Natural killer cell treated with Interleukin-12 subunit alpha and Interleukin-12 subunit beta and Interleukin-15 and Interleukin-18, amount 100 ng/mL, for 72 hours (primary cell): ENCODE results near the gene USP47. TPM values are rescaled to one million over a fixed set of nuclear protein-coding genes. Genes with fewer than 3 reads are reported as not detected.

Source experiments
- ATAC-seq, 2 donors: fragments of 150-1000 bp; cut with Tn5 transposase in 1 of 2; sonication (Bioruptor Pico), chemical (Tn5 transposase) in 1 of 2; 2 replicates each; pipeline ENCODE4 v1.10.0; 2021
- DNase-seq: peaks from one replicate; pipeline ENCODE4 v3.0.0; 2022; ENCODE audit warnings: low spot score
- H3K27ac Mint-ChIP-seq, 2 donors: 1 replicate in 1 of 2; 2 replicates in 1 of 2; pipeline ENCODE4 v1.8.0; 2022; ENCODE audit warnings: mixed read lengths in 2 of 2, mild to moderate bottlenecking in 1 of 2, moderate library complexity in 1 of 2
- H3K27me3 Mint-ChIP-seq, 2 donors: 1 replicate in 1 of 2; 2 replicates in 1 of 2; pipeline ENCODE4 v1.8.0; 2022; ENCODE audit warnings: mixed read lengths in 2 of 2
- H3K36me3 Mint-ChIP-seq: one replicate; pipeline ENCODE4 v1.8.0; 2022; ENCODE audit warnings: mixed read lengths
- H3K4me1 Mint-ChIP-seq, 2 donors: 1 replicate in 1 of 2; 2 replicates in 1 of 2; pipeline ENCODE4 v1.8.0; 2022; ENCODE audit warnings: low read depth in 2 of 2, mixed read lengths in 2 of 2, mild to moderate bottlenecking in 1 of 2
- H3K4me3 Mint-ChIP-seq: one replicate; pipeline ENCODE4 v1.8.0; 2022; ENCODE audit warnings: mixed read lengths
- H3K9me3 Mint-ChIP-seq: 2 replicates; pipeline ENCODE4 v1.8.0; 2022; ENCODE audit warnings: mixed read lengths
- total RNA-seq, 2 donors: library from RNA; stranded (reverse); gene quantifications; one replicate each; pipeline ENCODE4 v1.2.3, GENCODE V29; 2022

The USP47 gene, protein sequence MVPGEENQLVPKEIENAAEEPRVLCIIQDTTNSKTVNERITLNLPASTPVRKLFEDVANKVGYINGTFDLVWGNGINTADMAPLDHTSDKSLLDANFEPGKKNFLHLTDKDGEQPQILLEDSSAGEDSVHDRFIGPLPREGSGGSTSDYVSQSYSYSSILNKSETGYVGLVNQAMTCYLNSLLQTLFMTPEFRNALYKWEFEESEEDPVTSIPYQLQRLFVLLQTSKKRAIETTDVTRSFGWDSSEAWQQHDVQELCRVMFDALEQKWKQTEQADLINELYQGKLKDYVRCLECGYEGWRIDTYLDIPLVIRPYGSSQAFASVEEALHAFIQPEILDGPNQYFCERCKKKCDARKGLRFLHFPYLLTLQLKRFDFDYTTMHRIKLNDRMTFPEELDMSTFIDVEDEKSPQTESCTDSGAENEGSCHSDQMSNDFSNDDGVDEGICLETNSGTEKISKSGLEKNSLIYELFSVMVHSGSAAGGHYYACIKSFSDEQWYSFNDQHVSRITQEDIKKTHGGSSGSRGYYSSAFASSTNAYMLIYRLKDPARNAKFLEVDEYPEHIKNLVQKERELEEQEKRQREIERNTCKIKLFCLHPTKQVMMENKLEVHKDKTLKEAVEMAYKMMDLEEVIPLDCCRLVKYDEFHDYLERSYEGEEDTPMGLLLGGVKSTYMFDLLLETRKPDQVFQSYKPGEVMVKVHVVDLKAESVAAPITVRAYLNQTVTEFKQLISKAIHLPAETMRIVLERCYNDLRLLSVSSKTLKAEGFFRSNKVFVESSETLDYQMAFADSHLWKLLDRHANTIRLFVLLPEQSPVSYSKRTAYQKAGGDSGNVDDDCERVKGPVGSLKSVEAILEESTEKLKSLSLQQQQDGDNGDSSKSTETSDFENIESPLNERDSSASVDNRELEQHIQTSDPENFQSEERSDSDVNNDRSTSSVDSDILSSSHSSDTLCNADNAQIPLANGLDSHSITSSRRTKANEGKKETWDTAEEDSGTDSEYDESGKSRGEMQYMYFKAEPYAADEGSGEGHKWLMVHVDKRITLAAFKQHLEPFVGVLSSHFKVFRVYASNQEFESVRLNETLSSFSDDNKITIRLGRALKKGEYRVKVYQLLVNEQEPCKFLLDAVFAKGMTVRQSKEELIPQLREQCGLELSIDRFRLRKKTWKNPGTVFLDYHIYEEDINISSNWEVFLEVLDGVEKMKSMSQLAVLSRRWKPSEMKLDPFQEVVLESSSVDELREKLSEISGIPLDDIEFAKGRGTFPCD (N-terminal part only)
- 10 to 100 TPM; 61.7 to 61.8 TPM for total RNA-seq

DNA sequence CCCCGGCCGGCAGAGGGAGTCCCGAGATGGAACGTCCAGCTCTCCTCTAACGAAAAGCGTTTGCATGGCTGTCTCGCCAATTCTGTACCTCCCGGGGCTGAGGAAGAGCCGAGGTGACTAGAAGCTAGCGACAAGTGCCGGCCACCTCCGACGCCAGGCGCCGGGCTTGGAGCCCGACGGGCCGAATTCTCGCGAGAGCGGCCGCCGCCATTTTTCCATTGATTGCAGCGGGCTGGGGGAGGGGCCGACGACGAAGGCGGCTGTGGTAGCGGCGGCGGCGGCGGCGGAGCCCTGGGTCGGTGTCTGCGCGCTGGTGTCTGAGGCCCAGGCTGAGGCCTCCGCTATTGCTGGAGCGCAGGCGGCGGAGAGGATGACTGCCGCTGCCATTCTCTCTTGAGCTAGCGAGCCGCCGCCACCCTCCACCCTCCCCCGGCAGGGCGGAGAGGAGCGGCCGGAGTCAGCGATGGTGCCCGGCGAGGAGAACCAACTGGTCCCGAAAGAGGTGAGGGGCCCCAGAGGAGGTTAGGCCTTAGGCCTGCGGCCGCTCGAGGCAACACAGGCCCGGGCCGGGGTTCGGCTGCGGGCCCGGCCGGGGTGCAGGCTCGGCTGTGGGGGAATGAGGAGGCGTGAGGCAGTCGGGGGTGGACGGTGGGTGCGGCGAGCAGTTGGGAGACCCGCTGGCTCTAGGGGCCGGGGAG lies at the start of gene USP47:
TSS of gene USP47 (plus strand) at position 250 of the 698 bp plus-strand sequence. CDS start at position 464, 214 bp downstream.
- H3K27me3 Mint-ChIP-seq: peaks cover 6 to 13% of the 10 kb centered on the region in 2 donors
- no peak within 1 kb of the TSS for H3K4me3 Mint-ChIP-seq
- H3K4me1 Mint-ChIP-seq: peaks cover 1 to 17% of the 10 kb centered on the region in 2 donors
- H3K27ac Mint-ChIP-seq: no peak within 1 kb of the TSS
- peak; percentile 89 to 93 for ATAC-seq
- no peaks in the 10 kb centered on the region for H3K36me3 Mint-ChIP-seq
- H3K9me3 Mint-ChIP-seq: no peaks in the 10 kb centered on the region
- peak; percentile 93 for DNase-seq

DNA sequence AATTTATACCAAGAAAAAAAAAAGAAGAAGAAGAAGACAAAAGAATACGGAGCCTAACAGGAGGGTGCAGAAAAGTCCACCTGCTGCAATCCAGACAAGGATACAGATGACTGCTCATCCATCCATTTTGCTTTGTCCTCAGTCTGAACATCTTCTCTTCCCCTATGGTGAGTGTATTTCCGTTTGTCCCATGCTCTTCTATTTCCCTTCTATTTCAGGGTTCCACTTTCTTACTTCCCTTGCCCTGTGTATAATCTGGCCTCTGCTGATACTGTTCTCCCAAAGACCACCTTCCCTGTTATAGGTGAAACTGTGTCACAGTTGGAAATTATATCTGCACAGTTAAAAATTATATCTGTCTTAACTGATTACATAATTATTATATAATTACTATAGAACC lies 48.7 kb upstream of the USP47 start:
- no peak overlapping the region for H3K4me3 Mint-ChIP-seq
- no peaks in the 10 kb centered on the region for H3K36me3 Mint-ChIP-seq
- H3K4me1 Mint-ChIP-seq: no peaks in the 10 kb centered on the region
- H3K27ac Mint-ChIP-seq: no peak overlapping the region
- DNase-seq: no peak
- no peak for ATAC-seq
- peaks cover 26 to 28% of the 10 kb centered on the region in 2 donors for H3K27me3 Mint-ChIP-seq
- H3K9me3 Mint-ChIP-seq: no peaks in the 10 kb centered on the region

DNA sequence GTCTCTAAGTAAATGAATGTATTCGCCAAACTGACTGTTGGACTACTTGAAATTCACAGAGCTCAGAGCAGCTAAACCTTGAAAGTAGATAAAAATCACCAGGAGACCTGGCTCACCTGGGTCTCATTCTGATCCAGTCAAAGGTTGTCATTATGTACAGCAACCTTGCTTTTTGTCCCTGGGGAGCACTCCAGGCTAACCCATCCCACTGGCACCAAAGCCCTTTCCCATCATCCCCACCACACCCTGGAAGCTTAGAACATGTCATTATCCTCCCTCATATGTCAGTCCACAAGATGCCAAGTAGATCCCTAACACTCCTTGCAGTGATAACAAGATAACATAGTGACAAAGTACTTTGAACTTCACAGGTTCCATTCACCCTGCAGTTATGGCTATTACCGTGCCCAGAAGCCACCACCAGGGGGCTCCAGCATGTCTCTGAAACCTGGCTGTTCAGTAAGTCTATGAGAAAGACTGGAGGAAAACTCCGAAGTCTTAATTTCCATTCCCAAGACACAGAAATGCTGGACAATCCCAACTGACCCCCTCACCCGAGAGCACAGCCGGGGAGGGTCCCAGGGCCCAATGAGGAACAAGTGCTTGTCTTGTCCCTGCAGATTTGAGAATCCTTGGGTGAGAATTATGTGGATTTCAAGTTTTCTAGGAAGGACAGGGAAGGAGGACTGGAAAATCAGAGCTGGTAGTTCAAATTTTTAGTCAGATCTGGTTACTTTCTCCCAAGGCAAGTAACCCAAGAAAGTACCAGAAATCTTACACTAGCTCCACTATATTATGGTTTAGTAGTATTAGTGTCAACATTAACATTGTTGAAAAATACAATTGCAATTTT lies 43.0 kb upstream of the USP47 start:
- DNase-seq: peak; percentile 69
- peak; percentile 72 to 82 for ATAC-seq
- Mint-ChIP-seq H3K4me3 (no peak overlapping the region), H3K27me3 (peaks cover 24 to 25% of the 10 kb centered on the region in 2 donors), H3K9me3 (no peaks in the 10 kb centered on the region), H3K4me1 (no peaks in the 10 kb centered on the region), H3K36me3 (no peaks in the 10 kb centered on the region), H3K27ac (no peak overlapping the region)

DNA sequence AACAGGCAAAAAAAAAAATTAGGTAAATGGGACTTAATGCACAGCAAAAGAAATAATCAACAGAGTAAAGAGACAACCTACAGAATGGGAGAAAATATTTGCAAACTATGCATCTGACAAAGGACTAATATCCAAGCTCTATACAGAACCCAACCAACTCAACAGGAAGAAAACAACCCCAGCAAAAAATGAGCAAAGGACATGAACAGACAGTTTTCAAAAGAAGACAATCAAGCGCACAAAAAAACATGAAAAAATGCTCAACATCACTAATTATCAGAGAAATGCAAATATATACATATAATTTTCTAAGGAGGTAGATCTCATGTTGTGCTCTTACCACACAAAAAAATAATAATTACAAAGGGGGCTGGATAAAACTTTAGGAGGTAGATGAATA lies 36.5 kb upstream of the USP47 start:
- no peak for ATAC-seq
- no peak overlapping the region for H3K4me3 Mint-ChIP-seq

DNA sequence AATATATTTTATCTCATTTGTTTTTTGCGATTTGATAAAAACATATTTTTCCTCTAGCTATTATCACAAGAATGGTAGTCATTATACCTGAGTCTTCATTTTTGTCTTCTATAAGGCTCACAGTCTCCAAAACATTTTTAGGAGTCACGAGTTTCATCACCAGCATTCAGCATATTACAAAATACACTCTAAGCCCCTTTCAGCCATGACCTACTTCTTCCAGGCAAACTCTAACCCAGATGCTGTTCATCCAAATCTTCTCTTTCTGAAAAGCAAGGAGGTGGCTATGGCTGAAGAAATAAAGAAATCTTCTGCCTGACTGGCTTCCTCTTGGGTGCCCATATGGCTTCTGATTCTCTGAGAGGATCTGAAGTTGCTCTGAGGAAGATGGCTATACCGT lies 35.7 kb upstream of the USP47 start:
- Mint-ChIP-seq H3K27me3 (peaks cover 0 to 8% of the 10 kb centered on the region in 2 donors), H3K9me3 (no peaks in the 10 kb centered on the region), H3K4me3 (no peak overlapping the region), H3K4me1 (peaks cover 22 to 27% of the 10 kb centered on the region in 2 donors), H3K27ac (no peak overlapping the region), H3K36me3 (no peaks in the 10 kb centered on the region)
- ATAC-seq (no peak), DNase-seq (no peak)

More for the DNA sequence above, 36.5 kb upstream of the USP47 start:
- no peaks in the 10 kb centered on the region for H3K9me3 Mint-ChIP-seq
- H3K4me1 Mint-ChIP-seq: peaks cover 18 to 19% of the 10 kb centered on the region in 2 donors
- peaks cover 0 to 8% of the 10 kb centered on the region in 2 donors for H3K27me3 Mint-ChIP-seq
- no peaks in the 10 kb centered on the region for H3K36me3 Mint-ChIP-seq
- H3K27ac Mint-ChIP-seq: no peak overlapping the region
- no peak for DNase-seq

DNA sequence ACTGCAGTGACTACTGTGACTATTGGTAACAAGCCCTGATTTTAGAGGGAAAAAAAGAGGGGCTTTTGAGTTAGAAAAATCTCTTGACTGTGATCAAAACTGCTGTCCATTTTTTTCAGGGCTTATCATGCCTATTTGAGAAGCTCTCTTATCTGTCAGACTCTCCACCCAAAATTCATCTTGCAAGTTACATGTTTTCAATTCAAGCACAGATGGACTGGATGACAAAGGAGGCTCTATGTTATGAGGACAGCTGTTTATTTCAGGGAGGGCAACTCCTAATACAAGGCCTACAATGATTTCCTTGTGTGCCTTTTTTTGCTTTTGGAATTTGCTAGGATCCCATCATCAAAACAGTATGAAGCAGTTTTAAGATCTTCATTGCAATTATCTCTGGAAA lies 35.2 kb upstream of the USP47 start:
- Mint-ChIP-seq H3K4me1 (peaks cover 22 to 27% of the 10 kb centered on the region in 2 donors), H3K9me3 (no peaks in the 10 kb centered on the region), H3K36me3 (no peaks in the 10 kb centered on the region), H3K4me3 (no peak overlapping the region), H3K27ac (no peak overlapping the region), H3K27me3 (peaks cover 0 to 8% of the 10 kb centered on the region in 2 donors)
- DNase-seq (no peak), ATAC-seq (no peak)

DNA sequence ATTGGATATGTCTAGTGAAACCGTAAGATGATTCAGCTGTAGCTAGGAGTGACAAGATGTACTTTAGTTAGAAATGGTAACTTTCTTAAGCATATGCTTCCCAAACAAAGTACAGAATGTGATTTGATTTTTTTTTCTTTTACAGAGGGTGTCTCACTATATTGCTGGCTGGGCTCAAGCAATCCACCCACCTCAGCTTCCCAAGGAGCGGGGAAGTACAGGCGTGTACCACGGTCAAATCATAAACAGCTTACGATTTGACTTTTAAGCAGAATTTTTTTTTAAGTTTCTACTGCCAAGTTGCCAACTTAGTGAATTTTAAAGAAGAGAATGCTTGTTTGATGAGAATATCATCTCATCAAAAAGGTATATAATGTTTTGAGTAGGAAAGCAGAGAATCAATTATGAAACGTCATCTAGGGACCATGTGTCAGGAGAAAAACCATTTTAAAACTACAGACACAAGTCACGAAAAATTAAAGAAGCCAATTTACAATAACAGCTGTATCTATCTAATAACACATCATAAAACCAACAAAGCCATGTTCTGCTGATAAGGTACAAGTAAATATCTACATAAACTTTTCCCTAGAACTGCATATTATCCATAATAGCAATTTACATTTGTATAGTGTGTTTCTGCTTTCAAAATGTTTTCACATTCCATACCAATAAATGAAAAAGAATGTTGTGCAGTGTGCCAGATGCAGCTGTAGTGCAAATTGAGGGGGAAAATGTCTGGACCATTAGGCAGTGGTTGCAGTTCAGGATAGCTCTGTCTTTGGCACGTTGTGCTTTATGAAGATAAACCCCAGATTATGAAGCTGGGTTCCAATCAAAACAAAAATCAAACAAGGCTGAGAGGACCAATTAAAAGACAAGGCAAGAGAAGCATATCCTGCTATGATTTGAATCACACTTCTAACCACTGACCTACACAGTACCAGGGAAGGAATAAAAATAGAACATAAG lies 33.7 kb upstream of the USP47 start:
- DNase-seq (no peak), ATAC-seq (no peak)
- Mint-ChIP-seq H3K9me3 (no peaks in the 10 kb centered on the region), H3K4me3 (peak overlapping the region; percentile 40), H3K27ac (peak overlapping the region; percentile 21 to 38), H3K27me3 (peaks cover 0 to 5% of the 10 kb centered on the region in 2 donors), H3K4me1 (peaks cover 22 to 27% of the 10 kb centered on the region in 2 donors), H3K36me3 (no peaks in the 10 kb centered on the region)

DNA sequence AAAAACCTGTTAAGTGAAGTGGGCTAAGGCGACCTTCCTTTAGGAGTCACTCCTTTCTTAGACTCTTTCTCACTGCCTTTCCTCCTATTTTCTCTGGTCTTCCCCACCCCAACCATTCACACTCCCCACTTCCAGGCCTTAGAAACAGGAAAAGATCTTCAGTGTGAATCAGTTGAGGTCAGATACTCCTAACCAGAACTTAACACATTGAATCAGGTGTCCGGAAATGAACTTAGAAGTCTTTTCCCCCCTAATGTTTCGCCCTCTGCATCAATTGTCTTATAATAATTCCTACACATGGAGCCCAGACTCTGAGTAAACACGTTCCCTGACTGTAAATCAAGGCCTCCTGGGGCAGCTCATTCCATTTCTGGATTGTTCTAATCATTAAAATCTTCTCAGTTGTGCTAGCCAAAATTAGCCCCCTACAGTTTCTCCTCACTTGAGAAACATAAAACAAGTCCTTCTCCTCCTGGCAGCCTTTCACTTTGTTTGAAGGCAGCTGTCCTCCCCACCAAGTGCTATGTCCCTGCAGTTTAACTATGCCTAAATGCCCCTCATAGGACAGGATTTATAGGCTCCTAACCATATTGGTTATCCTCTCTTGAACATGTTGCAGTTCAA lies 32.7 kb upstream of the USP47 start:
- ATAC-seq (no peak), DNase-seq (no peak)
- Mint-ChIP-seq H3K27ac (peak overlapping the region; percentile 21 to 38), H3K36me3 (no peaks in the 10 kb centered on the region), H3K4me3 (peak overlapping the region; percentile 40), H3K9me3 (no peaks in the 10 kb centered on the region), H3K27me3 (peaks cover 0 to 3% of the 10 kb centered on the region in 2 donors), H3K4me1 (peaks cover 22 to 27% of the 10 kb centered on the region in 2 donors)

DNA sequence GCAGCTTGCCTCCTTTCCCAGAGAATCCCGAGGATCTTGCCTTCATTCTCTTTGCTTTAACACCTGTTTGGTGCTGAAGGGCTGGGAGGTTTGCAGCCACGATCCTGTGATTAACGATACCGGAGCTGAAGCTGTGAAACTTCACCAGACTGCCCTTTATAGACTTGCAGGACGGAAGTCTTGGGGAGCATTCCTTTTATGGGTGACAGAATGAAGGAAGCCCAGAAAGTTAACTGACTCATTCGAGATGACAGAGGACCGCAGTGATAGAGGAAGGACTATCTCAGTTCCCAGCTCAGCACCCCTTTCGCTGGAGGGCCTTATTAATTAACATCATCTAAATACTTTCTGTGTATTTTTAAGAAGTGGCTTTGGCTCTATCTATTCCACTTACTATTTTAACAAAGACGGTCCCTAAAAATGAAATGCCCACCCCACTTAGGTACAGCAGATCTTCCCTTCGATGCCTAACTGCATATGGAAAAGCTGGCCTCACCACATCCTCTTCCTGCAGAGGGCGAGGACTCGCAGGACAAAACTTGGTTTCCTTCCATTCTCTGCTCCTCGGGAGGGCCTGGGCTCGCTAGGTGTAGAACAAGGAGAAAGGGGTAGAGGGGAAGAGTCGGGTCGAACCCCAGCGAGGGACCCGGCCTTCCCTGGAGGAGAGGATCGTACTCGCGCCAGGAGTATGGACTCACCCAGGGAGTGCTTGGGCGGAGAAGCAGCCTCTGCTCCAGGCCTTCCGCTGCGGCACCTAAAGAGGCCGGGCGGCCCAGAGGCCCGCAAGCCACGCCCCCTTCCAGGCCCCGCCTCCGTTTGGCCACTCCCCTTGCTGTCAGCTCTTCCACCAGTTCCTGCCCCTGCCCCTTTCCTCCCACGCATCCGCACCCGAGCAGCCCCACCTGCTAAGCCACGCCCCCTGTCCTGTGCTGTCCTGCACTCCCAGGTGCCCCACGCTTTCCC lies 30.7 kb upstream of the USP47 start:
- Mint-ChIP-seq H3K36me3 (no peaks in the 10 kb centered on the region), H3K27me3 (no peaks in the 10 kb centered on the region), H3K9me3 (no peaks in the 10 kb centered on the region), H3K4me3 (no peak overlapping the region), H3K27ac (no peak overlapping the region), H3K4me1 (peaks cover 22 to 27% of the 10 kb centered on the region in 2 donors)
- ATAC-seq: no peak
- DNase-seq: no peak

DNA sequence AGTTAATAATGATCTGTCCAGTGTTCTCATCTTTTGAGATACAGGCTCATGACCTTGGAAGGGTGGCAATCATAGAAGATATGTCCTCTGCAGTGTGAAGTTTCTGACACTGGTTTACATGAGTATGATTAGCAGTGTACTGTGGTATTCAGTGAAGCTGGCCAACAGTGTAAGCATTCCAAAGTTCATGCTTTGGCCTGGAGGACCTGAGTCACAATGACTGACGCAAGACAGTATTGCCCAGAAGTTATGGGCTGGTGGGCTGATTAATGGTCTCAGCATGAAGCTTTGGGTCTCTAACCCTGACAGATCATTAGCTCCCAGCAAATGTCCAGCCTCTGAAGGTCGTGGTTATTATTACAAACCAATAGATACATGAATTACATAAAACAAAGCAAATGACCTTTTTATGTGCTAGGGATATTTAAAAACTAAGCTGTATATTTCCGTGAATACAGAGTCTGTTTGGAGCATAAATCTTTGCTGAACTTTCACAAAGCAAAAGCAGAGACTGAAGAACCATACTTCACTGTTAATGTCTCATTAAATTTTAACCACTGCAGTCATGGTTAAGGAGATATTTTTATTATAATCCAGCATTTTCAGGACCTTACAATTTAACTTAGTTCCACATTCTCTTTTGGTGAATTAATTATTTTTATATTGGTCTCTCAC lies 28.3 kb upstream of the USP47 start:
- H3K4me1 Mint-ChIP-seq: peaks cover 19 to 23% of the 10 kb centered on the region in 2 donors
- H3K27me3 Mint-ChIP-seq: peaks cover 0 to 4% of the 10 kb centered on the region in 2 donors
- H3K4me3 Mint-ChIP-seq: no peak overlapping the region
- no peak overlapping the region for H3K27ac Mint-ChIP-seq
- DNase-seq (no peak), ATAC-seq (no peak)
- no peaks in the 10 kb centered on the region for H3K36me3 Mint-ChIP-seq
- H3K9me3 Mint-ChIP-seq: no peaks in the 10 kb centered on the region
